ENCODE data around the gene C2CD4A.

C2CD4A gene

GRCh38 chr15:62087671-62088352 is 21.0 kb downstream of the C2CD4A start:
- Histone ChIP-seq H3K36me3 (ENCODE audit: control insufficient read depth, insufficient read depth, low read length) (no peaks in the 10 kb centered on the region), H3K27me3 (ENCODE audit: control insufficient read depth, insufficient read depth, low read length) (no peaks in the 10 kb centered on the region), H3K4me1 (ENCODE audit: control insufficient read depth, insufficient read depth, low read length) (no peaks in the 10 kb centered on the region), H3K4me3 (ENCODE audit: low read depth, low read length) (no peak overlapping the region), H3K9ac (ENCODE audit: low read depth, low read length) (no peak overlapping the region), H3K9me3 (ENCODE audit: control insufficient read depth, insufficient read depth, low read length) (no peaks in the 10 kb centered on the region)

- no peak overlapping the region for H3K4me3 ChIP-seq (ENCODE audit: low read depth, low read length)
- H3K9me3 ChIP-seq (ENCODE audit: control insufficient read depth, insufficient read depth, low read length), result no peaks in the 10 kb centered on the region
- no peaks in the 10 kb centered on the region for H3K4me1 ChIP-seq (ENCODE audit: control insufficient read depth, insufficient read depth, low read length)
- H3K9ac ChIP-seq (ENCODE audit: low read depth, low read length), result no peak overlapping the region
- H3K27me3 ChIP-seq (ENCODE audit: control insufficient read depth, insufficient read depth, low read length), result no peaks in the 10 kb centered on the region
- H3K36me3 ChIP-seq (ENCODE audit: control insufficient read depth, insufficient read depth, low read length), result no peaks in the 10 kb centered on the region
Observed at GRCh38 chr15:62088353-62088693, 21.5 kb downstream of the C2CD4A start.

- H3K4me3 ChIP-seq (ENCODE audit: low read depth, low read length), result no peak overlapping the region
- no peaks in the 10 kb centered on the region for H3K27me3 ChIP-seq (ENCODE audit: control insufficient read depth, insufficient read depth, low read length)
- H3K9ac ChIP-seq (ENCODE audit: low read depth, low read length), result no peak overlapping the region
- H3K4me1 ChIP-seq (ENCODE audit: control insufficient read depth, insufficient read depth, low read length), result no peaks in the 10 kb centered on the region
- H3K9me3 ChIP-seq (ENCODE audit: control insufficient read depth, insufficient read depth, low read length), result no peaks in the 10 kb centered on the region
- H3K36me3 ChIP-seq (ENCODE audit: control insufficient read depth, insufficient read depth, low read length), result no peaks in the 10 kb centered on the region
Observed at GRCh38 chr15:62089616-62090015, 22.8 kb downstream of the C2CD4A start.

- Histone ChIP-seq H3K9me3 (ENCODE audit: control insufficient read depth, insufficient read depth, low read length) (no peaks in the 10 kb centered on the region), H3K4me3 (ENCODE audit: low read depth, low read length) (no peak overlapping the region), H3K27me3 (ENCODE audit: control insufficient read depth, insufficient read depth, low read length) (no peaks in the 10 kb centered on the region), H3K4me1 (ENCODE audit: control insufficient read depth, insufficient read depth, low read length) (no peaks in the 10 kb centered on the region), H3K9ac (ENCODE audit: low read depth, low read length) (no peak overlapping the region), H3K36me3 (ENCODE audit: control insufficient read depth, insufficient read depth, low read length) (no peaks in the 10 kb centered on the region)
Observed at GRCh38 chr15:62090988-62091387, 24.2 kb downstream of the C2CD4A start.

- Histone ChIP-seq H3K36me3 (ENCODE audit: control insufficient read depth, insufficient read depth, low read length) (no peaks in the 10 kb centered on the region), H3K4me1 (ENCODE audit: control insufficient read depth, insufficient read depth, low read length) (no peaks in the 10 kb centered on the region), H3K9me3 (ENCODE audit: control insufficient read depth, insufficient read depth, low read length) (no peaks in the 10 kb centered on the region), H3K27me3 (ENCODE audit: control insufficient read depth, insufficient read depth, low read length) (no peaks in the 10 kb centered on the region), H3K4me3 (ENCODE audit: low read depth, low read length) (no peak overlapping the region), H3K9ac (ENCODE audit: low read depth, low read length) (no peak overlapping the region)
Observed at GRCh38 chr15:62093809-62094208, 27.0 kb downstream of the C2CD4A start.

GRCh38 chr15:62094388-62094787 is 27.6 kb downstream of the C2CD4A start:
- Histone ChIP-seq H3K4me1 (ENCODE audit: control insufficient read depth, insufficient read depth, low read length) (no peaks in the 10 kb centered on the region), H3K4me3 (ENCODE audit: low read depth, low read length) (no peak overlapping the region), H3K36me3 (ENCODE audit: control insufficient read depth, insufficient read depth, low read length) (no peaks in the 10 kb centered on the region), H3K9me3 (ENCODE audit: control insufficient read depth, insufficient read depth, low read length) (no peaks in the 10 kb centered on the region), H3K27me3 (ENCODE audit: control insufficient read depth, insufficient read depth, low read length) (no peaks in the 10 kb centered on the region), H3K9ac (ENCODE audit: low read depth, low read length) (no peak overlapping the region)

- no peaks in the 10 kb centered on the region for H3K36me3 ChIP-seq (ENCODE audit: control insufficient read depth, insufficient read depth, low read length)
- H3K27me3 ChIP-seq (ENCODE audit: control insufficient read depth, insufficient read depth, low read length), result no peaks in the 10 kb centered on the region
- no peaks in the 10 kb centered on the region for H3K4me1 ChIP-seq (ENCODE audit: control insufficient read depth, insufficient read depth, low read length)
- no peak overlapping the region for H3K4me3 ChIP-seq (ENCODE audit: low read depth, low read length)
- H3K9ac ChIP-seq (ENCODE audit: low read depth, low read length), result no peak overlapping the region
- no peaks in the 10 kb centered on the region for H3K9me3 ChIP-seq (ENCODE audit: control insufficient read depth, insufficient read depth, low read length)
Observed at GRCh38 chr15:62099094-62099601, 32.4 kb downstream of the C2CD4A start.

- Histone ChIP-seq H3K4me1 (ENCODE audit: control insufficient read depth, insufficient read depth, low read length) (no peaks in the 10 kb centered on the region), H3K9me3 (ENCODE audit: control insufficient read depth, insufficient read depth, low read length) (no peaks in the 10 kb centered on the region), H3K4me3 (ENCODE audit: low read depth, low read length) (no peak overlapping the region)
Observed at GRCh38 chr15:62103431-62103830, 36.7 kb downstream of the C2CD4A start.

GRCh38 chr15:62104401-62104800 is 37.6 kb downstream of the C2CD4A start:
- Histone ChIP-seq H3K9ac (ENCODE audit: low read depth, low read length) (no peak overlapping the region), H3K9me3 (ENCODE audit: control insufficient read depth, insufficient read depth, low read length) (no peaks in the 10 kb centered on the region), H3K4me1 (ENCODE audit: control insufficient read depth, insufficient read depth, low read length) (no peaks in the 10 kb centered on the region), H3K27me3 (ENCODE audit: control insufficient read depth, insufficient read depth, low read length) (no peaks in the 10 kb centered on the region), H3K4me3 (ENCODE audit: low read depth, low read length) (no peak overlapping the region), H3K36me3 (ENCODE audit: control insufficient read depth, insufficient read depth, low read length) (no peaks in the 10 kb centered on the region)

More at GRCh38 chr15:62103431-62103830, 36.7 kb downstream of the C2CD4A start:
- Histone ChIP-seq H3K9ac (ENCODE audit: low read depth, low read length) (no peak overlapping the region), H3K36me3 (ENCODE audit: control insufficient read depth, insufficient read depth, low read length) (no peaks in the 10 kb centered on the region), H3K27me3 (ENCODE audit: control insufficient read depth, insufficient read depth, low read length) (no peaks in the 10 kb centered on the region)

GRCh38 chr15:62104846-62105245 is 38.1 kb downstream of the C2CD4A start:
- Histone ChIP-seq H3K4me1 (ENCODE audit: control insufficient read depth, insufficient read depth, low read length) (no peaks in the 10 kb centered on the region), H3K27me3 (ENCODE audit: control insufficient read depth, insufficient read depth, low read length) (no peaks in the 10 kb centered on the region), H3K9ac (ENCODE audit: low read depth, low read length) (no peak overlapping the region), H3K9me3 (ENCODE audit: control insufficient read depth, insufficient read depth, low read length) (no peaks in the 10 kb centered on the region), H3K36me3 (ENCODE audit: control insufficient read depth, insufficient read depth, low read length) (no peaks in the 10 kb centered on the region), H3K4me3 (ENCODE audit: low read depth, low read length) (no peak overlapping the region)

GRCh38 chr15:62105266-62105665 is 38.5 kb downstream of the C2CD4A start:
- Histone ChIP-seq H3K36me3 (ENCODE audit: control insufficient read depth, insufficient read depth, low read length) (no peaks in the 10 kb centered on the region), H3K4me1 (ENCODE audit: control insufficient read depth, insufficient read depth, low read length) (no peaks in the 10 kb centered on the region), H3K27me3 (ENCODE audit: control insufficient read depth, insufficient read depth, low read length) (no peaks in the 10 kb centered on the region), H3K9me3 (ENCODE audit: control insufficient read depth, insufficient read depth, low read length) (no peaks in the 10 kb centered on the region), H3K9ac (ENCODE audit: low read depth, low read length) (no peak overlapping the region), H3K4me3 (ENCODE audit: low read depth, low read length) (no peak overlapping the region)

- Histone ChIP-seq H3K4me3 (ENCODE audit: low read depth, low read length) (no peak overlapping the region), H3K9ac (ENCODE audit: low read depth, low read length) (no peak overlapping the region), H3K4me1 (ENCODE audit: control insufficient read depth, insufficient read depth, low read length) (no peaks in the 10 kb centered on the region)
Observed at GRCh38 chr15:62106096-62106495, 39.3 kb downstream of the C2CD4A start.

More at GRCh38 chr15:62106096-62106495, 39.3 kb downstream of the C2CD4A start:
- Histone ChIP-seq H3K9me3 (ENCODE audit: control insufficient read depth, insufficient read depth, low read length) (no peaks in the 10 kb centered on the region), H3K36me3 (ENCODE audit: control insufficient read depth, insufficient read depth, low read length) (no peaks in the 10 kb centered on the region), H3K27me3 (ENCODE audit: control insufficient read depth, insufficient read depth, low read length) (no peaks in the 10 kb centered on the region)

Measured in iPS-15b (cell line).